Right lobe of liver (tissue), 4 donors: ENCODE data around the gene TERB1.

Source experiments
- CTCF ChIP-seq, 4 donors: fragments of 200-600 bp in 3 of 4; fragments of 450-650 bp in 1 of 4; IDR thresholded peaks; one replicate each; pipeline versions ENCODE4 v1.5.1 to v1.8.0; 2016 to 2022; ENCODE audit warnings: antibody characterized with exemption in 4 of 4, mild to moderate bottlenecking in 2 of 4
- POLR2A ChIP-seq: fragments of 450-650 bp; IDR thresholded peaks from one replicate; pipeline ENCODE4 v1.6.1; 2017; ENCODE audit warnings: antibody characterized with exemption, mild to moderate bottlenecking
- donor health status: DM: no; HTN: no; CAD: no.
- donor health status: DM: no; HTN: no; CAD: no.
- donor health status: DM: no; HTN: yes; CAD: no.

GRCh38 chr16:66706506-66706880 is 94.9 kb downstream of the TERB1 start:
- TF ChIP-seq CTCF (IDR thresholded peaks at IDR 0.05) = no peak
- no peak for TF ChIP-seq POLR2A
